HepG2 (cell line): Measurements from ENCODE around the gene GFPT1. TPM values are rescaled to one million over a fixed set of nuclear protein-coding genes. Genes with fewer than 3 reads are reported as not detected.
A peak's percentile ranks its signal among the peaks of the same experiment; 100 is the strongest.

Experiments used
- ARID4A ChIP-seq: sonication (generic); formaldehyde crosslinking; IDR thresholded peaks from 2 replicates; pipeline ENCODE4 v1.5.0; 2020; ENCODE audit warnings: mild to moderate bottlenecking, missing genetic modification reagents, borderline replicate concordance
- DMTF1 ChIP-seq: sonication (generic); formaldehyde crosslinking; IDR thresholded peaks from 2 replicates; pipeline ENCODE4 v1.4.0; 2020; ENCODE audit warnings: mild to moderate bottlenecking, missing genetic modification reagents
- DNMT1 ChIP-seq: sonication (generic); formaldehyde crosslinking; IDR thresholded peaks from 2 replicates; pipeline ENCODE4 v1.5.1; 2020; ENCODE audit warnings: mild to moderate bottlenecking, missing genetic modification reagents
- FOXP1 ChIP-seq, 2 experiments: fragments of 450-650 bp in 1 of 2; IDR thresholded peaks; 2 replicates each; pipeline ENCODE4 v1.6.1; 2017 to 2018; ENCODE audit warnings: antibody characterized with exemption in 1 of 2
- HOXA7 ChIP-seq: sonication (generic); formaldehyde crosslinking; IDR thresholded peaks from 2 replicates; pipeline ENCODE4 v1.8.1; 2022; ENCODE audit warnings: mild to moderate bottlenecking, missing genetic modification reagents, moderate library complexity
- KDM1A ChIP-seq: IDR thresholded peaks from 2 replicates; pipeline ENCODE4 v1.6.1; 2016; ENCODE audit warnings: missing compliant biosample characterization
- LCORL ChIP-seq, 2 experiments: fragments of 450-650 bp in 1 of 2; sonication (generic) in 1 of 2; formaldehyde crosslinking in 1 of 2; IDR thresholded peaks; 2 replicates each; pipeline versions ENCODE4 v1.5.0 to v1.6.1; 2017 to 2020; ENCODE audit warnings: antibody characterized with exemption in 1 of 2, missing genetic modification reagents in 1 of 2
- MBNL3 ChIP-seq: fragments of 250-450 bp; sonication (Bioruptor Pico); conservative IDR thresholded peaks from 2 replicates; pipeline ENCODE4 v1.8.0; 2022; ENCODE audit warnings: mild to moderate bottlenecking, inconsistent platforms
- NFYB ChIP-seq: sonication (generic); formaldehyde crosslinking; IDR thresholded peaks from 2 replicates; pipeline ENCODE4 v1.4.0; 2020; ENCODE audit warnings: missing genetic modification reagents
- POLR2G ChIP-seq: fragments of 200-400 bp; formaldehyde crosslinking; IDR thresholded peaks from 2 replicates; pipeline ENCODE4 v1.6.1; 2018; ENCODE audit warnings: mild to moderate bottlenecking, low read depth, low read length, moderate library complexity
- REPIN1 ChIP-seq: sonication (generic); formaldehyde crosslinking; IDR thresholded peaks from 2 replicates; pipeline ENCODE4 v1.8.0; 2022; ENCODE audit warnings: missing genetic modification reagents, low read depth, mild to moderate bottlenecking, borderline replicate concordance
- RNF2 ChIP-seq: fragments of 450-650 bp; conservative IDR thresholded peaks from 2 replicates; pipeline ENCODE4 v1.6.1; 2016; ENCODE audit warnings: low read depth
- SCMH1 ChIP-seq: sonication (generic); formaldehyde crosslinking; IDR thresholded peaks from 2 replicates; pipeline ENCODE4 v1.9.0; 2021; ENCODE audit warnings: missing genetic modification reagents, mild to moderate bottlenecking, borderline replicate concordance
- SP5 ChIP-seq: IDR thresholded peaks from 2 replicates; pipeline ENCODE4 v1.6.1; 2016; ENCODE audit warnings: low read depth, borderline replicate concordance
- STAG1 ChIP-seq: sonication (generic); formaldehyde crosslinking; IDR thresholded peaks from 2 replicates; pipeline ENCODE4 v1.4.0; 2020; ENCODE audit warnings: missing genetic modification reagents
- ZNF564 ChIP-seq: sonication (generic); formaldehyde crosslinking; IDR thresholded peaks from 2 replicates; pipeline ENCODE4 v1.8.1; 2023; ENCODE audit warnings: mild to moderate bottlenecking, missing genetic modification reagents
- ZNF781 ChIP-seq: sonication (generic); formaldehyde crosslinking; IDR thresholded peaks from 2 replicates; pipeline ENCODE4 v1.5.1; 2020; ENCODE audit warnings: borderline replicate concordance, mild to moderate bottlenecking, missing genetic modification reagents; ENCODE audit errors: not compliant biosample characterization
- ZNF788 ChIP-seq: sonication (generic); formaldehyde crosslinking; IDR thresholded peaks from 2 replicates; pipeline ENCODE4 v1.5.0; 2020; ENCODE audit warnings: mild to moderate bottlenecking, missing genetic modification reagents, borderline replicate concordance
- ZUFSP ChIP-seq: sonication (generic); formaldehyde crosslinking; IDR thresholded peaks from 2 replicates; pipeline ENCODE4 v1.9.0; 2021; ENCODE audit warnings: missing genetic modification reagents, mild to moderate bottlenecking, borderline replicate concordance
- polyA plus RNA-seq, 8 experiments: library from polyadenylated mRNA; depleted of rRNA in 3 of 8; stranded (reverse) in 7 of 8; unstranded in 1 of 8; fragments of >200 nt; fragmentation: Illumina TruSeq in 4 of 8; extraction: Trizol in 4 of 8; gene quantifications; 2 replicates each; pipeline versions ENCODE4 v1.2.1 to v1.2.3, GENCODE V29; 2011 to 2016; ENCODE audit warnings: low read depth in 4 of 8, missing spikeins in 1 of 8, mixed read lengths in 1 of 8; ENCODE audit not compliant: insufficient read depth in 1 of 8
- total RNA-seq, 5 experiments: library from RNA; depleted of rRNA; stranded (reverse); fragments of >200 nt; fragmentation: Illumina TruSeq; extraction: Trizol; gene quantifications; 2 replicates each; pipeline ENCODE4 v1.2.3, GENCODE V29; 2016; ENCODE audit warnings: low read depth in 1 of 5

The GFPT1 gene
- total and polyA plus RNA-seq, 2 of the 13 experiments (the other 11 are each of a cell fraction or from before 2014, with no cell fraction given) = 24.0 to 84.9 TPM

- no peak for TF ChIP-seq MBNL3 (CRISPR knock-in tag)
- no peak for TF ChIP-seq POLR2G
- TF ChIP-seq ZNF781 = no peak
- no peak for TF ChIP-seq SP5
- no peak for TF ChIP-seq FOXP1 (IDR thresholded peaks at IDR 0.05)
- no peak for TF ChIP-seq FOXP1 (CRISPR knock-in tag; IDR thresholded peaks at IDR 0.05)
- no peak for TF ChIP-seq STAG1 (CRISPR knock-in tag)
- no peak for TF ChIP-seq RNF2
- TF ChIP-seq NFYB (CRISPR knock-in tag) = no peak
- TF ChIP-seq LCORL (IDR thresholded peaks at IDR 0.05) = no peak
- TF ChIP-seq LCORL (CRISPR knock-in tag; IDR thresholded peaks at IDR 0.05) = 0 out of 2 replicates have a peak, but pooled peaks have one; percentile 15
- no peak for TF ChIP-seq HOXA7 (CRISPR knock-in tag)
- TF ChIP-seq ZNF788 (CRISPR knock-in tag) = no peak
- no peak for TF ChIP-seq ZUFSP (CRISPR knock-in tag)
- no peak for TF ChIP-seq SCMH1 (CRISPR knock-in tag)
- TF ChIP-seq REPIN1 (CRISPR knock-in tag) = 0 out of 2 replicates have a peak, but pooled peaks have one; percentile 62
- no peak for TF ChIP-seq ZNF564 (CRISPR knock-in tag)
- TF ChIP-seq DMTF1 = 0 out of 2 replicates have a peak, but pooled peaks have one; percentile 5
- TF ChIP-seq KDM1A = no peak
- TF ChIP-seq DNMT1 (CRISPR knock-in tag) = no peak
- no peak for TF ChIP-seq ARID4A (CRISPR knock-in tag)
Observed at GRCh38 chr2:69307579-69308064, 79.4 kb downstream of the GFPT1 start (continued).
